Stimulated activated CD4-positive, alpha-beta T cell treated with anti-CD3 and anti-CD28 coated beads, Interleukin-4, amount 100 ng/mL, for 48 hours (primary cell): ENCODE measurements around the gene RIT1.

ENCODE experiments used
- DNase-seq, 2 donors: peaks; one replicate each; pipeline ENCODE4 v3.0.0-alpha.2; 2020; ENCODE audit warnings: low read depth in 2 of 2

RIT1 gene

GRCh38 chr1:155856975-155857930 lies 53.9 kb downstream of the RIT1 start, which contains the start of gene GON4L:
Gene GON4L (minus strand): TSS chr1:155857214. CDS start chr1:155853780, 3,434 bp downstream.
- peak; percentile 79 to 87 for DNase-seq

- no peak for DNase-seq
Observed at GRCh38 chr1:155856257-155856974, 54.7 kb downstream of the RIT1 start.

- no peak for DNase-seq
Observed at GRCh38 chr1:155850345-155850744, 60.8 kb downstream of the RIT1 start.

- DNase-seq, result no peak
Observed at GRCh38 chr1:155847823-155848529, 63.2 kb downstream of the RIT1 start.
